Endometrial microvascular endothelial cells (primary cell): ENCODE data around the gene KIFC3. TPM values are rescaled to one million over a fixed set of nuclear protein-coding genes. Genes with fewer than 3 reads are reported as not detected.

ENCODE experiments used
- in situ Hi-C: cut with HindIII; loops from 2 replicates; pipeline ENCODE4 v1.10.0; 2017; ENCODE audit warnings: low sequenced_read_pairs, low pct_unique_long_range_greater_than_20kb; ENCODE audit errors: inconsistent ontology term
- total RNA-seq: library from RNA; depleted of rRNA; stranded (reverse); fragments of >200 nt; gene quantifications from one replicate; pipeline ENCODE4 v1.2.3, GENCODE V29; 2015; ENCODE audit errors: inconsistent ontology term

The KIFC3 gene
- total RNA-seq, 1 donor from 2014 or later: 47.7 TPM

DNA sequence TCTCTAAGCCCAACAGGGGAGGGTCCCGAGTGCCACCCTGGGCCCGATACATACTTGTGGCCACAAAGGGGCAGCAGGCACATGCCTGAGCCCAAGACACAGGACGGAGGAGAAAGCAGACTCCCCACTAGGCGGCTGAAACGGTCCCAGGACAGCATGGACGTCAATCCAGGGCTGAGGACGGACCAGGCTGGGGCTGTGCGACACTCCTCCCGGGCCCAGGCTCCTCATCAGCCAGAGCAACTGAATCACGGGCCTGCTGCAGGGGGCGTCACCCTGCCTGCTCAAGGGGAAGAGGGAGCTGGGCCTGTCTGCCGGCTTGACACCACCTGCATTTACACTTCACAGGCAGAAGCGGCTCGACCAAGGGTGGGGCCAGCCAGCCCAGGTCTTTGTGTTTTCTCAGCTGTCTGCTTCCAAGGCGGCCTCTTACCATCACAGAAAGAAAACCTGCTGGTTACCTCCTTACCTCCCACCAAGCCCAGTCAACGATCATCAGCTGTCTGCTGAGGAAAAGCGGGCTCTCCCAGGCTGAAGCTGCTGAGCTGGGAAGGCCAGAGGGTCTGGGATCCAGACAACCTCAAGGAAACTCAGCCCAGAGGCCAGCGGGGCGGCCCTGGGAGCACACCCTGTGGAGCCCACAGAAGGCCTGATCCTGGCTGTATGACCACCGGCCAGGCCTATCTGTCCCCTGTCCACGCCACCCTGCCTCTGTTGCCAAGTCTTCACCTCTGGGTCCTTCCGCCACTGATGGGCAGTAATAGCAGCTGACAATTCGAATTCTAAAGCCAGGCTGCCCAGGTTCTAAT is 26.4 kb downstream of the KIFC3 start:
- in situ Hi-C loops: no loop called here

DNA sequence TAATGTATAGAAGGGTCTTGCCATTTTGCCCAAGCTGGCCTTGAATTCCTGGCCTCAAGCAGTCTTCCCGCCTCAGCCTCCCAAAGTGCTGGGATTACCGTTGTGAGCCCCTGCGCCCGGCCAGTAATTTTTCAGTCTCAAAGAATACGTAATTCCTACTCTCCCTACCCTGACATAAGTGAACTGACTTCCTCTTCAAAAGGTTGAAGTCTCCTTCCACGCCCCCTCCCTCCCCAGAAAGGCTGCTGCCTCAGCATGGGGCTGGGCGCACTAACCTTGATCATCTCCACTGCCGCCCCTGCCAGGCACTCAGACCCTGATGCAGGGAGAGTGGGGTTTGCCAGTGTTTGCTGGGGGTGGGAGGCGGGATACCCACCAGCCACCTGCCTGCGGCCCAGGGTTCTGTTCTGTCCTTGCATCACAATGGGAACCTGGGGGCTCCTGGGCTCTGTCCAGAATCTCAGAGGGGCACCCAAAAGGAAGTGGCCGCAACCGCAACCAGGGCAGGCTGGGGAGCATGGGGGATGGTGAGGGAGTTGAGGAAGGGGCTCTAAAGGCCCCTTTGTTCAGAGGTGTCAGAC is 27.5 kb downstream of the KIFC3 start:
- in situ Hi-C loops: loop anchor here (25.0 kb wide), 1 partner anchor 213 kb away; a partner anchor contains a TSS

DNA sequence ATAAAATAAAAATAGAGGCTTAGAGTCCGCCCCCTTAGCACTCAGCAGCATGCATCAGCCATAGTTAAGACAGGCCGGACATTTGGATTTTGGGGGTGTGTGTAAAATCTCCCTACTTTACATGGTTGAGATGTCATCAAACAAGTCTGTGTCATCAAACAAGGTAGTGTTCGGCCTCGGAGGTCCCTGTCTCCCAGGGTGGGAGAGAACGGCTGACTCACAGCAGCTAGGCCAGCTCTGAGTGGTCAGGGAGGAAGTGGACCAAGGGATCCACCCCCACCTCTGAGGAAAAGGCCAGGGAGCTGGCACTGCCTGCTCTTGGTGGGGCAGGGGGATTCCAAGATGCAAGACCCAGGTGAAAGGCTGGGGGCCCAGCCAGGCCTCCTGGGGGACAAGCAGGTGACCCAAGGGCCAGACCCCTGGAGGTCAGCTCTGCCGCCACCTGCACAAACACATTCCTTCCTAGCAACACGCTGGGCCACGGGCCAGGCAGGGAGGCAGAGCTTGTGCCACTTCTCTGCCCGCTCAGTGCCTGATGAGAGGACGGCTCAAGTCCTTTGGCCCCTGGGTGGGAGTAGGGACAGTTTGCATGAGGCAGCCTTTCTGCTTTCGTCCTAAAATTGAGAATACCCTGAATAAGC is 28.5 kb downstream of the KIFC3 start:
- in situ Hi-C loops: loop anchor here (25.0 kb wide), 1 partner anchor 214 kb away; a partner anchor contains a TSS

DNA sequence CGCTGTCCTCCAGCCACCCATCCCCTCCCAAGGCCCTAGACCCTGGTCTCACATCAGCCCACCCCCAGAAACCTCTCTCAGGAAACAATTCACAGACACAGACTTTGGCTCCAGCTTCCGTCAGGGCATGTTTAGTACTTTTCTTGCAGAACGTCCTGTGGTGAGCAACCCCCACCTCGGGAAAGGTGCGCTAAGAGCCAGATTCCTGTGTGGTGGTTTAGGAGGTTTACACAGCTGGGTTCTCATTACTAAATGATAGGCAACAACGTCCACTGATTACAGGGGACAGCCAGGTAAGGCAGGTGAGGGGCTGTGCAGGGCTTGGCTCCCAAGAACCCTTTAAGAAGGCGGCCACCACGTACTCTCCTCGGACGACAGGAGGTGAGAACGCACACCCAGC is 29.3 kb downstream of the KIFC3 start:
- in situ Hi-C loops: loop anchor here (25.0 kb wide), 1 partner anchor 214 kb away; a partner anchor contains a TSS

DNA sequence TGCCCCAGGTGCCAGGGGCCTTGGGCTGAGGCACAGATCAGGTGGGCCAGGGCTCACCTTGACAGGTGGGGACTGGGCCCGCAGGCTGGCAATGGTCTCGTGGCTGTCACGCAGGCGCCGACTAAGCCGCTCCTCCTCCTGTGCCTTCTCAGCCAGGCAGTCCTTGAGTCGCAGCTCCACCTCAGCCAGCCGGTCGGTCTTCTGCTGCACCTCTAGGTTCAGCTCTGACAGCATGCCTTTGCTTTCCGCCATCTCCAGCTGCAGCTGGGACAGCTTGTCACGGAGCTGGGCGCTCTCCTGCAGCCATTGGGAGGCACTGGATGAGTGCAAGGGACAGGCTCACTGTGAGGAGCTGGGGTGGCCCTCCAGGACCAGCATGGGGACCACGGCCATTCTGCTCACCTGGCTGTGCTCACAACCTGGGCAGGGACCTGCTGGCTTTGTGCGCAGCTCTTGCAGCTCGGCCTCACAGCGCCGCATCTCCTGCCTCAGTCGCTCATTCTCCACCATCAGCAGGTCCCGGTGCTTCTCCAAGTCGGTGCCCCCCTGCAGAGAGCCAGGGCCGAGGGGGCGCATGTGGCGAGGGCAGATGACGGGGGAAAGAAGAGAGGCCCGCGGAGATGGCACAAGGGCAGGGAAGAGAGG is 31.0 kb downstream of the KIFC3 start:
- in situ Hi-C loops: loop anchor here (25.0 kb wide), 1 partner anchor 216 kb away; a partner anchor contains a TSS

DNA sequence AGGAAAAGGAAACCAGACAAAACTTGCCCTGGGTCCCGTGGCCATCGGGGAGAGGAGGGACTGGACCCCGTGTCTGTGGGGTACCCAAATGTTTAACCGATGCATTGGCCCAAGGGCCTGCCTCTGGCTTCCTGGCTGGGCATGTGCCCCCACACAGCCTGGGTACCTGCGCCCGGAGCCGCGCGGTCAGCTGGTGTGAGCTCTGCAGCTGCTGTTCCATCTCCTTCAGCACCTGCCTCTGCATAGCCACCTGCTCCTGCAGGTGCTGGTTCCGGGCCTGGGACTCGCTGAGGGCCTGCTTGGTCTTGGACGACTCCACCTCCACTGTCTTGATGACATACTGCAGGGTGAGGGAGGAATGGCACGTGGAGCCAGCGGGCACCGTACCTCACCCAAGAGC is 31.9 kb downstream of the KIFC3 start:
- in situ Hi-C loops: loop anchor here (25.0 kb wide), 1 partner anchor 217 kb away; a partner anchor contains a TSS

DNA sequence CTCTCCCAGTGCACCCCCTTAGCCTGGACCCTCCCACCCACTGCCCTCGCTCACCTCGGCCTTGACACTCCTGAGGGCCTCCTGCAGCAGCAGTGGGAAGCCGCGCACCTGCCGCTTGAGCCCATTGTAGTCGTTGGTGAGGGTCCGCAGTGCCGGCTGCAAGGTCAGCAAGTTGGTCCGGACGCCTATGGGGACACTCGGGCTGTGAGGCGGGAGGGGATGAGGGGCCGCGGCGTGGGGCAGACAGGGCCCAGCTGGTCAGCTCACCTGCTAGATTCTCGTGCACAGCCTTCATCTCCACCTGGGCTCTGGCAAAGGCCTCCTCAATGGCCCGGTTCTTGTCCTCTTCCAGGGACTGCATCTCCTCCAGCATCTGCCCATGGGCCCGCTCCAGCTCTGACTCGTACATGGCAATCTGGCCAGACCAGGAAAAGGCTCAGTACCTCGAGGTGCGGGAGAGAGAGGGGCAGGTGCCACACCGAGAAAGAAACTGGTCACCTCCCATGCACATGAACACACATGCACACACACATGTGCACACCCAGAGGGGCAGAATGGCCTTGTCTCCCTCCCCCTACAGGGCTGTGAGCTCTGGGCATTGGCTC is 32.6 kb downstream of the KIFC3 start:
- in situ Hi-C loops: loop anchor here (25.0 kb wide), 1 partner anchor 218 kb away; a partner anchor contains a TSS

DNA sequence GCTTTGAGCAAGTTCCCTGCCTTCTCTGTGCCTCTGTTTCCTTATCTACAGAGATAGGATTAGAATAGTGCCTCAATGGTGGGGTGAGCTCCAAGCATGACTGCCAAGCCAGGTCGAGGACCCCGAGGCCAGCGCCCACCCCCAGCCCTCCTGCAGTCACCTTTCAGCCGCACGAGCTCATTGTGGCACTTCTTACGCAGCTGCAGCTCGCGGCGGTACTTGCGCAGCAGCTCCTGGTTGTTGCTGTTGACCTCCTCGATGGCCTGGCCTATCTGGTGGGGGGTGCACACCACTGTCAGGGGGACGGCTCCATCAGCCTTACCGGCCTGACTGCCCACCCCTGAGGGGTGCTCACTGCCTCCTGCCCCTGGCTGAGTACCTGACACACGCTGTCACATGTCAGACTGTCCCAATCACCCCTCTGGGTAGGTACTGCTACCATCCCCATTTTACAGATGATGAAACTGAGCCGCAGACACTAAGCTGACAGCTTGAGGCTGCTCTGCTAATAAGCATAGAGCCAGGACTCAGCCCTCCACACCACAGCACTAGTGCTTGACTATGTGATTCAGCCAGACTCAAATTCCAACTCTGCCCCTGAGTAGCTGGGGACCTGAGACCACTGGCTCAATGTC is 35.5 kb downstream of the KIFC3 start:
- in situ Hi-C loops: loop anchor here (25.0 kb wide), 1 partner anchor 220 kb away; a partner anchor contains a TSS

DNA sequence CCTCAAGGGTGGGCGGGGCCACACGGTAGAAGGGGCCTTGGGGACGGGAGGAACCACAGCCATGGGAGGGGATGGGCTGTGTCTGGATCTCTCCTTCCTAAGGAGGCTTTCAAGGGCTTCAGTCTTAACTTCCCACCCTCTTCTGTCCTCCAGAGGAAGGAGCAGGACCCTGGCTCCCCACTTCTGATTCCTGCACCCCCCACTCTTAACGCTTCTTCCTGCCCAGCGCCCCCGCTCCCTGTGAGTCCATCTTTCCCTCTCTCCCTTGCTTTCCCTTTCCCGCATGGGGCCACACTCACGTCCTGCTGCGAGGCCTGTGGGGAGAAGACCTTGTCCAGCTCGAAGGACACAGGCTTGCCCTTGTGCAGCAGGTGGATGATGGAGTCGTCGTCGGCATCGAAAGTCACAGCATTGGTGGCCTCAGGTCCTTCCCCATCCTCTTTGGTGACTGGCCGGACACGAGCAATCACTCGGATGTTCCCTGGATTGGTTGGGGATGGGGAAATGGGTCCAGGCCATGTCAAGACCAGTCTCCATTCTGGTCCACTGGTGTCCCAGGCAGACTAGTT is 37.0 kb downstream of the KIFC3 start:
- in situ Hi-C loops: loop anchor here (25.0 kb wide), 1 partner anchor 222 kb away; a partner anchor contains a TSS

DNA sequence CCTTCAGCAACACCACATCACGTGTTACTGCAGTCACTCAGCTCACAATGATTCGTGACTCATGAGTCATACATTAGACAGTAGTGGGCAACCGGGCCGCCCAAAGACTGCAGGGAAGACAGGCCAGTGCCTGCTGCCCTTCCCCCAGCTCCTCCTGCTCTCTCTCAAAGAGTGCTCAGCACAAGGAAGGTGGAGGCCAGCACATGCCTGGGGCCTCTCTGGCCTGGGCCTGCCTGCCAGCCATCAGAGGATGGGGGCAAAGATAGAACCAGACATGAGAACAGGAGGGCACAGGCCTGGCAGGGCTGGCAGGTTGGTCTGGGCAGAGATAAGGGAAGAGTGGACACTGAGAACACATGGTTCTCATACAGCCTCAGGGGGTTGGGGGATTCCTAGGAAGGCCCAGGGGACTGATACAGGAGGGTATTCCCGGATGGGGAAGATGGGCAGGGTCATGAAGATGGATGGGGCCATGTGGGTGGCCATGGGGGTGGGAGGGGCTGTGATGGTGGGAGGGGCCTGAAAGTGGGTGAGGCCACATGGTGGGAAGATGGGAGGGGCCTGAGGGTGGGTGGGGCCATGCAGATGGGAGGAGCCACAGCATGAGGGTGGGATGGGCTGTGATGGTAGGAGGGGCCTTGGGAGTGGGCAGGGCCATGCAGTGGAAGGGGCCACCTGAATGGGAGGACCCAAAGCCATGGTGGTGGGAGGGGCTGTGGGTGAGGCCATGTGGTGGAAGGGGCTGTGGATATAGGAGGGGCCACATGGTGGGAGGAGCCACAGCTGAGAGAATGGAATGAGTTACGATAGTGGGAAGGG is 37.7 kb downstream of the KIFC3 start:
- in situ Hi-C loops: loop anchor here (25.0 kb wide), 1 partner anchor 223 kb away; a partner anchor contains a TSS

DNA sequence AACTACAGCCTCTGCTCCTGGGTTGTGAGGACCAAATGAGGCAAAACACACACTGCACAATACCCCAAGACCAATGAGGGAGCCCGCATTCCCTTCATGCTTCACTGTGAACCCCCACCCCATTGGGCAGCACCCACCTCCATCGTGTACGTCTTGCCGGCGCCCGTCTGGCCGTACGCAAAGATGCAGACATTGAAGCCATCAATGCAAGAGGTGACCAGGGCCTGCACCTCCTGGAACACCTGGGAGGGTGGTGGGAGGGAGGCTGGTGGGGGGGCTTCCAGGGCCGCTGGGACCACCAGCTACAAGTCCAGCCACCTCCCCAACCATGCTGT is 38.3 kb downstream of the KIFC3 start:
- in situ Hi-C loops: loop anchor here (25.0 kb wide), 1 partner anchor 223 kb away; a partner anchor contains a TSS

DNA sequence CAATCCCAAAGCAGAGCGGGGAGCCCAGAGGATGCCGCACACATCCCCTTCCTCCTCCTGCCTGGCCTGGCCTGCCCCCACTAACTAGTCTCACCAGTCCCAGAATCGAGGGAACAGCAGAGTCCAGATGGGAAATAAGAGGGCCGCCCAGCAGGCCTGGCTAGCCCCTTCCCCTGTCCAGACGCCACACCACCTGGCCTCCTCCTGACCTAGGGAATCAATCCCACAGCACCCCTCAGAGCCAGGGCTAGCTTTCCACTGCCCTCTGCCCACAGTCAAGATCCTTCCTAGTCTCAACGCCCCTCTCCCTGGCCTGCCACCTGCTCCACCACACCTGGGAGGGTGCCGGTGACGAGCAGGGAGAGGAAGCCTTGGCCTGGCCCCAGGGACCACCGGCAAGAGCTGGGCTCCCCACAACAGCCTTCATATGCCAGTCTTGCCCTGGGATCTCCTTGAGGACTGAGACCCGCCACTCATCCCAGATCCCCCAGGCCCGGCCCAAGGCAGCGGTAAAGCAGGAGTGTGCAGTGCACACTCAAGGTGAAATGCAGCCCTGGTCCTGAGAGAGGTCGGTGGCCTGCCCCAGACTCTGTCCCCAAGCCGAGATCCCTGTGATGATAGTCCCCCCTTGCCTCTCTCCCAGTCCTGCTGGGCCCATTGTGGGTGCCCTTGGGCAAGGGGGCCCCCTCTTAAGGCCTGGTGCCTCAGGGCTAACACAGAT is 38.8 kb downstream of the KIFC3 start:
- in situ Hi-C loops: loop anchor here (25.0 kb wide), 1 partner anchor 224 kb away; a partner anchor contains a TSS

DNA sequence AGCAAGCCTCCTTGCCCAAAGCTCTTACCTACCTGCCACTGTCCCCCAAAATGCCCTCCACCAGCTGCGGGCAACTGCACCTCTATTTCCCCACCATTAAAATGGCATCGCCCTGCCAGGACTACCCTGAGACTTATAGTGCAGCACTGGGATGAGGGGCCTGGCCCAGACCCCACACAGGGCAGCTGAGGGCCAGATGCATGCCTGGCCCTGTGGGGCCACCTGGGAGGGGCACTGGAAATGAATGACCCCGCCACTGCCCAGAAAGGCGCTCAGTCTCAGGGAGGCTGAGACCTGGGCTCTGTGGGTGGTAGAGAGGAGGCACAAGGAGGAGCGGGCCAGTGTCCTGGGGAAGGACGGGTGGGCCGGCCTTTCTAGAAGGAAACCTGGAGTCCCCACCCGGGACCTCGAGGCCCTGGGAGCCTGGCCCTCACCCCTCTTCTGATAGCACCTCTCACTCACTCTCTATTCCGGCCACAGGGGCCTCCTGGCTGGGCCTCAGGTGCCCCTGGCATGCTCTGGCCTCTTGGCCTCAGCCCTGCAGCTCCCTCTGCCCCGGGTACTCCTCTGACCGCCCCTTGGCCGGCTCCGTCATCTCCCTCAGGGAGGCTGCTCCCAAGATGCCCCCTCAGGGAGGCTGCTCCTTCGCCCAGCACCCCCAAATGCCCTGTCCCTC is 39.8 kb downstream of the KIFC3 start:
- in situ Hi-C loops: loop anchor here (25.0 kb wide), 1 partner anchor 225 kb away; a partner anchor contains a TSS

DNA sequence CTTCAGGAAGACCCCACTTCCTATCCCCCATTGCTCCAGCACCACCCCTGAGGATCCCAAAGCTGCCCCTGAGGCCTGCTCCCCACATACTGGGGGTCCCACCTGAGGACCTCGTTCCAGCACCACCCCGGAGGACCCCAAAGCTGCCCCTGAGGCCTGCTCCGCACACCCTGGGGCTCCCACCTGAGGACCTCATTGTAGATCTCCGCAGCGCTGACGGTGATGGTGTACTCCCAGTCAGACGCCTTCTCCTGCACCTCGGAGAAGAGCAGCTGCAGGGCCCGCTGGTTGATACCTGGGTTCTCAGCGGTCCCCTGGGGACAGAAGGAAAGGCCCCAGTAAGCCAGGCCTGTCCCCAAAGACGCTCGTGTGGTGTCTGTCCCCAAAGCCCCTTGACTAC is 40.3 kb downstream of the KIFC3 start:
- in situ Hi-C loops: loop anchor here (25.0 kb wide), 1 partner anchor 225 kb away; a partner anchor contains a TSS

DNA sequence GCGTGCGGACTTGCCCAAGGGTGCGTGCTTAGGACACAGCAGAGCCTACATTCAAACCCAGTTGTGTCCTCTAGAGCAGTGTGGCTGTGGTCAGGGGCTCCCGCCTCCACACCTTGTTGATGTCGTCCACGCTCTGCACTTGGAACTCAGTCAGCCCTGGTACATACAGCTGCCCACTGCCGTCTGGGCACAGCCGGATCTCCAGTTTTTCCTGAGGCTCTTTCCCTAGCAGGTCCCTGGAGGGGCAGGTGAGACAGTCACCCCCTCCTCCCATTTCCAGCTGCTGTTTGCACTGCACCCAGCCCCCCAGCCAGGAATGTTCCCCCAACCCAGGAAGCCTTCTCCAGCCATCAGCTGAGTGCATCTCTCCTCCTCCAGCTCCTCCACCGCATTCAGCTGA is 41.0 kb downstream of the KIFC3 start:
- in situ Hi-C loops: loop anchor here (25.0 kb wide), 1 partner anchor 226 kb away; a partner anchor contains a TSS
